ENCODE measurements around the gene FOXP1. TPM values are rescaled to one million over a fixed set of nuclear protein-coding genes. Genes with fewer than 3 reads are reported as not detected.

Gene FOXP1
- total RNA-seq, 1 donor from 2014 or later = 128 TPM

- no peak for DNase-seq (ENCODE audit: extremely low spot score in 2 of 2)
- no peak overlapping the region for H3K4me3 ChIP-seq
- intact Hi-C loops (cut with DNase I) = no loop called here
Observed at GRCh38 chr3:71400986-71401451, 182.5 kb downstream of the FOXP1 start.

GRCh38 chr3:71399478-71399877, 184.1 kb downstream of the FOXP1 start:
- Histone ChIP-seq H3K9me3 (no peaks in the 10 kb centered on the region), H3K4me1 (peaks cover 16% of the 10 kb centered on the region), H3K27ac (no peak overlapping the region), H3K36me3 (no peaks in the 10 kb centered on the region), H3K27me3 (no peaks in the 10 kb centered on the region), H3K4me3 (no peak overlapping the region)
- intact Hi-C loops (cut with DNase I) = no loop called here
- DNase-seq (ENCODE audit: extremely low spot score in 2 of 2) = no peak
- TF ChIP-seq POLR2AphosphoS5 (IDR thresholded peaks at IDR 0.05; ENCODE audit: insufficient read depth in 1 of 2, low read depth in 1 of 2) = no peak
- TF ChIP-seq CTCF (IDR thresholded peaks at IDR 0.05) = no peak
- no peak for TF ChIP-seq POLR2A (IDR thresholded peaks at IDR 0.05)

More at GRCh38 chr3:71400986-71401451, 182.5 kb downstream of the FOXP1 start:
- TF ChIP-seq POLR2A (IDR thresholded peaks at IDR 0.05) = no peak
- TF ChIP-seq POLR2AphosphoS5 (IDR thresholded peaks at IDR 0.05; ENCODE audit: insufficient read depth in 1 of 2, low read depth in 1 of 2) = no peak
- TF ChIP-seq CTCF (IDR thresholded peaks at IDR 0.05) = no peak
- H3K36me3 ChIP-seq = no peaks in the 10 kb centered on the region
- H3K27ac ChIP-seq = no peak overlapping the region
- no peaks in the 10 kb centered on the region for H3K9me3 ChIP-seq
- no peaks in the 10 kb centered on the region for H3K27me3 ChIP-seq
- peaks cover 12% of the 10 kb centered on the region for H3K4me1 ChIP-seq

DNA sequence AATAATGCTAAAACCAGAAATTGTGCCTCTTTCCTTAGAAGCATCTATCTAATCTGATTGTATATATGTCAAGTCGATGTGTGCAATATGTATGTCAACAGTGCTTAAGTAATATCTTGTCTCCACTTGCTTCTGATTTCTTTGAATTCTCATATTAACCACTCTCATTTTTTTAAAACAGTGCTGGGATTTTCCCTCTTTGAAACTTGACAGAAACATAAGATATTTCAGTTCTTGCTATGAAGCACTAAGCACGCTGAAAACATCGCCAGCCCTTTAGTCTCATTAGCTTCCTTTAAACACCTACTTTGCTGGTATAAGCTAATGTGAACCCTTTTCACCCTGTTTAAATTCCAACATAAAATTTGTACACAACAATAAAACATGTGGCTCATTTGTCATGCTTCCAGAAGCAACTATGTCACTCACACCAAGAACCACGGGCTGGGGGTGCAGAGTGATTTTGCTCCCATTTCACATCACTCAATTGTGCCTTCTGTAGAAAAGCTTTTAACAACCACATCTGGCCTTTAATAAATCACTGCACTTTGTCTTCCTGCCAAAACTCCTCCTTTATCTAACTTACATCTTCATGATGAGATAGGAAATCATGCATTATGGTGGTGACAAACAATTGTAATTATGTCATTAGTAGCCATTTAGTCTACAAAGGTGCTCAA, 185.2 kb downstream of the FOXP1 start:
- Histone ChIP-seq H3K4me1 (peaks cover 16% of the 10 kb centered on the region), H3K27ac (no peak overlapping the region), H3K4me3 (no peak overlapping the region), H3K27me3 (no peaks in the 10 kb centered on the region), H3K36me3 (no peaks in the 10 kb centered on the region), H3K9me3 (no peaks in the 10 kb centered on the region)
- no peak for TF ChIP-seq POLR2A (IDR thresholded peaks at IDR 0.05)
- no peak for TF ChIP-seq CTCF (IDR thresholded peaks at IDR 0.05)
- no peak for TF ChIP-seq POLR2AphosphoS5 (IDR thresholded peaks at IDR 0.05; ENCODE audit: insufficient read depth in 1 of 2, low read depth in 1 of 2)
- intact Hi-C loops (cut with DNase I) = no loop called here
- no peak for DNase-seq (ENCODE audit: extremely low spot score in 2 of 2)

DNA sequence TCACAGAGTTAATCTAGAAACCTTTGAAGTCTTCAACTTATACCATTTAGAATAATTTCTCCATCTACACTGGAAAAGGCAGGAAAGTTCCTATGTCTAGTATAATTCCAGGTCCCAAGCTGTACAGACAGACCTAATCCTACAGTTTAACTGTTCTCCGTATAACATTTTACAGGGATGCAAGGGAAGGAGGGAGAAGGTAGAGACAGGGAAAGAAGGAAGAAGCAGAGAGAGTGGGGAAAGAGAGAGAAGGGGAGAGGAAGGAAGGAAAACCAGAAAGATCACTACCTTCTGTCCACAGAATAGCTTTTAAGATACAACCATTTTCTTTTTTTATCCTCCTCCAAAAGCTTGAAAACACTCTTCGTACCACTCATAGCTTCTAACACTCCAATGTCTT, 185.8 kb downstream of the FOXP1 start:
- DNase-seq (ENCODE audit: extremely low spot score in 2 of 2) = no peak
- Histone ChIP-seq H3K36me3 (no peaks in the 10 kb centered on the region), H3K27me3 (no peaks in the 10 kb centered on the region), H3K27ac (no peak overlapping the region), H3K4me3 (no peak overlapping the region), H3K4me1 (peaks cover 16% of the 10 kb centered on the region), H3K9me3 (no peaks in the 10 kb centered on the region)
- intact Hi-C loops (cut with DNase I) = no loop called here
- TF ChIP-seq POLR2AphosphoS5 (IDR thresholded peaks at IDR 0.05; ENCODE audit: insufficient read depth in 1 of 2, low read depth in 1 of 2) (no peak), POLR2A (IDR thresholded peaks at IDR 0.05) (no peak), CTCF (IDR thresholded peaks at IDR 0.05) (no peak)

DNA sequence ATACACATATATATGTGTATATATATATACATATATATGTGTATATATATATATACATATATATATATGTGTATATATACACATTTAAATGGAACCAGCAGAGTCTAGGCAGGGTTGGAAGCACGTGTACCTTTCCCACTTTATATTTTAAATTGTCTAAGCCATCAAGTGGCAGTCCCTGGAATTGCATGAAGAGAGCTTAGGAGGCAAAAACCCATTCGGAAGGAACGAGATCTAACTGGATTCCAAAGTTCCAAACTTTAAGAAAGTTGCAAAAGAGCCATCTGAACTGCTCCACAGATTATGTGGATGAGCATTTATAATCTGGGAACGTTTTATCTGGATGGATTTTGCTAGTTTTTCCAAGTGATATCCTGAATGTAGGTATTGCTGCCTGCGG, 186.5 kb downstream of the FOXP1 start:
- no peak for TF ChIP-seq POLR2A (IDR thresholded peaks at IDR 0.05)
- TF ChIP-seq CTCF (IDR thresholded peaks at IDR 0.05) = peak; percentile 36 to 41 (median 37)
- DNase-seq (ENCODE audit: extremely low spot score in 2 of 2) = no peak
- Histone ChIP-seq H3K4me3 (no peak overlapping the region), H3K27ac (no peak overlapping the region), H3K9me3 (no peaks in the 10 kb centered on the region), H3K4me1 (peaks cover 16% of the 10 kb centered on the region), H3K27me3 (no peaks in the 10 kb centered on the region), H3K36me3 (no peaks in the 10 kb centered on the region)
- intact Hi-C loops (cut with DNase I) = no loop called here
